Stimulated activated CD4-positive, alpha-beta T cell treated with anti-CD3 and anti-CD28 coated beads, Interleukin-4, amount 100 ng/mL, for 24 hours (primary cell): Measurements from ENCODE around the gene C17orf113.

Experiments
- DNase-seq: peaks from one replicate; pipeline ENCODE4 v3.0.0-alpha.2; 2020

The C17orf113 gene

DNA sequence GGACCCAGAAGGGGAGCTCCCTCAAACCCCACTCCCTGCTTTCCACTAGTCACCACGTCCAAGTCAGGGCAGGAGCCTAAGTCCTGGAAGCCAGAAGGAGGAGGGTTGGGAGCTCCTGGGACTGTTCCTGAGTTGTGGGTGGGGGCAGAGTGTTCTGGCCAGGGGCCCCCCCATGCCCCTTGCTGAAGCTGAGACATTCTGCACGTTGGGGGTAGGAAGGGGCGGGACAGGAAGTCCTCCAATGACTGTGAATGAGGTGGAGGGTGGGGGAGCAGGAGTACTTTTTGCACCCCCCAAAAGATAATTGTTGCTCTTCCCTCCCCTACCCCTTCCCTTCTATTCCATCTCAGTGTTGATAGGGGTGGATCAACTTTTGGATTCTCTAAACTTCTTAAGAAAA, 21.4 kb upstream of the C17orf113 start:
- no peak for DNase-seq

DNA sequence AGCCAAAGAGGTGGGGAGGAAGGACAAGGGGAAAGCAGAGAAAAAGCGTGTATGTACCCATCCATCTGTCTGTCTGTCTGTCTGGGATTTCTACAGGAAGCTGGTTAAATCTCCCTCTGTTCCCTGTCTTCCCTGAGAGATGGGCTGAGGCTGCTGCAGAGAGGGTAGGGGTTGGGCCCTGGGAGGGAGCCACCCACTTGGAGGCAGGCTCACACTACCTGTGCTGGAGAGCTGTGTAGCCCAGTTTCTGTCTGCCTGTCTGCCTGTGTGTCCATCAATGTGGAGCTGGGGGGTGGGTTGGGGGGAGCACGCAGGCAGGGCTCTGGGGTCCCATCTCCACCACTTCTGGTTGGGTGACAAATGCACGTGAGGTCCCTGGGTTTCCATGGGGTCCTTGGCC, 18.6 kb upstream of the C17orf113 start:
- DNase-seq, result no peak

DNA sequence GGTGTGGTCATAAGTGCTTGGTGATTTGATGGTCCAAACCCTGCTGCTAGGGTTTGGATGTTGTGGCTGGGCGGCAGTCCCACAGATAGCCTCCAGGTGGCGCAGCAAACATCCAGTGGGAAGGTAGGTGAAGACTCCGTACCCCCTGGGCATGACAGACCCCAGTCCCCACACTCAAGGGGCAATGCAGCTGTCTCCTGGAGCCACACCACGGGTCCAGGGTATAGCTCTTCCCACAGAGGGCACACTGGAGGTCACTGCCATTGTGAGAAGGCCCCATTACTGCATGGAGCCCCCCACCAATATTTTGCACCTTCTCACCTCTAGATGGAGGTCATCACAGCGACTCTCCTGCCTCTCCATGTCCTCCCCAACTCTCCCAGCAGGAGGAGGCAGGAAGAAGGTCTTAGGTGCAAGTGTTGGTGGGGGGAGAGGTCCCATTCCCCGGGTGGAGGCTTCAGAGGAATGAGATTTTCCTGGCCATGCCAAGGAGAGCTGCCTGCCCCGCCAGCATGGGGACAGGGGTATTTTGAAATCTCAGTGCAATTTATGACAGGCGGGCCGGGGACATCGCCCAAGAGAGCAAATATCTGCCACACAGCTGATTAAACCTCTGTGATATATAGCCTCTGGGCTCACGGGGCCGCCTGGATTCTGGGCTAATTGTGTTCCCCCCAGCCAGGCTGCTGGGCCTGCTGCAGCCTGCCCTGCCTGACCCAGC, 17.1 kb upstream of the C17orf113 start:
- DNase-seq, result peak; percentile 74

DNA sequence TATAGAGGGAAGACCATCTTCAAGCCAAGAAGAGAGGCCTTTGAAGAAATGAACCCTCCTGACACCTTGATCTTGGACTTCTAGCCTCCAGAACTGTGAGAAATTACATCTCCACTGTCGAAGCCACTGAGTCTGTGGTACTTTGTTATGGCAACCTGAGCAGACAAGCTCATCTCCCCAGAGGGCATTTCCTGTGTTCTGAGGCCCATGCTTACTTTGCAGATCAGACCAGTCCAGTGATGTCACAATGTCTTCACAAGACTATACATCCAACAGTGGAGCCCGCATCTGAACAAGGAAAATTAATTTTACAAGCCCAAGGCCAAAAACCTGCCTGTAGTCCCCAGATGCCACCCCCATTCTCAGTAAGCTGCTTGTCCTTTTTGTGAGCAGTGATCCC, 14.8 kb upstream of the C17orf113 start:
- DNase-seq, result no peak

DNA sequence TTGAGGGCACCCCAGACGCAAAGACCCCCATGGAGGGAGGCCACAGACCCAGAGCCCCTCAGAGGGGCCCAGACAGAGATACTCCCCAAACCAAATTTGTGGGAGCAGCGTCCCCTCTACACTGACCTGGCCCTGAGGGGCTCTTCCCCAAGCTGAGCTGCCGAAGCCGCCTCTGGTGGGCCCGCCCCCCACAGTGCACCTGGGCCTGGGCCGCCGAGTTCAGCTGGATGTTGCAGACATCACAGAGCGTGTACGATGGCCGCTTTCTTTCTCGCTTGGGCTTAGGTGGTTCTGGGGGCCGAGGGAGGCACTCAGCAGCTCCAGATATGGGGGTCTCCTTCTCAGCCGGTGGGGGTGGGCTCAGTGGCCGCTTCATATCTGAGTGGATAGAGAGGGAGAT, 12.3 kb upstream of the C17orf113 start:
- DNase-seq, result no peak

DNA sequence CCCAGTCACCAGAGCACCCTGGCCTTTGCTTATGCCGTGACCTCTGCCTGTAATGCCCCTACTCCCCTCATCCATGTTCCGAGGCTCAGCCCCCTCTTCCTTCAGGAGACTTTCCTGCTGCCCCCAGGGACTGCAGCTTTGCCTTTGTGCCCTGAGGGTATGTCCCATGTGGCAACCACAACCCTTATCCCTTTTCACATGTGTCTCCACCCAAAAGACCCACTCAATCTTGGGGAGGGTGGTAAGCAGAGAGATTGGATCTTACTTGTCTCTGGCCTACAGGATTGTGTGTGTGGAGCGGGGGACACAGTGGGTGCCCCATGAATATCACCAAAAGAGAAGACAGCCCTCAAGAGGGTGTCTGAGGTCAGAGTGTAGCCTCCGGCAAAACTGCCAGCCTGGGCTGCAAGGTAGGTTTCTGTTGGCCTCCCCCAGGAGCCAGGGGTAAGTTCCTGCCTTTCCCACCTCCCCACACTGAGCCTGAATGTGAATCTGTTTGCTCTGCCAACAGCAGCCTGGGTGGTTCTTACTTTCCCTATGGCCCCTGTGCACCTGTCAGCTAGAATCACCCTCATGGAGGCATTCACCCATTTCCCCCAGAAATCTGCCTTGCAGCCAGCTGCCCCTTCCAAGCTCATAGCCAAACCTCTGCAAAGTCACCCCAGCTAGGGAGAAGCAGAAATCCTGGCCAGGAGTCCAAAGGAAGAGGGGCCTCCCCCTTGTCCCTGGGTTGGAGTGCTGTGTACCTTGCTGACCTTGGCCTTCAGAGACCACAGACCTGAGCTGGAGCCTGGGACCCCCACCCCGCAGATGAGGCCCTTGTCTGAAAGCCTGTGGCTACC, 11.5 kb upstream of the C17orf113 start:
- no peak for DNase-seq

DNA sequence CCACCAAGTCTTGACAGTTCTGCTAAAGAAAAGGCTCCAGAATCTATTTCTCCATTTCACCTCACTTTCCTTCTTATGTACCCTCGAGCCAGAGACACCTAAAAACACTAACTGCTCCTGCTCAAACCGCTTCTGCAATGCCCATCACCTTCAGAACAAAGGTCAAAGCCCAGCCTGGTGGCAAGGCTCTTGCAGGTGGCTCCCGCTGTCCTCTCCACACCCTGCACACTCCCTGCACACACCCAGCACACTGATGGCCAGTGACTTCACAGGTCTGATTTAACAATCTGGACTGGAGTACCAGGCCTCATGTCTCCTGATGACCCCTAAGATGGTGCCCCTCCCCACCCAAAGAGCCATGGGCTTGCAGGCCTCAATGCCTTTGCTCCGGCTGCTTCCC, 9.8 kb upstream of the C17orf113 start:
- no peak for DNase-seq

DNA sequence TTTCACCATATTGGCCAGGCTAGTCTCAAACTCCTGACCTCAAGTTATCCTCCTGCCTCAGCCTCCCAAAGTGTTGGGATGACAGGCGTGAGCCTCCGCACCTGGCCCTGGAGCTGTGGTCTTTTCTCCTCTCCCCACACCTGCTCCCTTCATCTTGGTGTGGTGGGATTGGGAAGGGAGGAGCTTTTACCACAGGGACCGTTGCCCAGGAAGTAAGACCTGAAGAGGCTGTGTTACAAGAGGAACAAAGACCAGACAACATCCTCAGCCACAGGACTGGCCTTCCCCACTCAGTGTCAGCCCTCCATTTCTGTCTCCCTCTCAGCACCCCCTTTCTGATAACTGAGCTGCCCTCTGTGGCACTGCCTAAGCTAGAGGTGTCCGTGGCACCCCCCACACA, 9.4 kb upstream of the C17orf113 start:
- no peak for DNase-seq

DNA sequence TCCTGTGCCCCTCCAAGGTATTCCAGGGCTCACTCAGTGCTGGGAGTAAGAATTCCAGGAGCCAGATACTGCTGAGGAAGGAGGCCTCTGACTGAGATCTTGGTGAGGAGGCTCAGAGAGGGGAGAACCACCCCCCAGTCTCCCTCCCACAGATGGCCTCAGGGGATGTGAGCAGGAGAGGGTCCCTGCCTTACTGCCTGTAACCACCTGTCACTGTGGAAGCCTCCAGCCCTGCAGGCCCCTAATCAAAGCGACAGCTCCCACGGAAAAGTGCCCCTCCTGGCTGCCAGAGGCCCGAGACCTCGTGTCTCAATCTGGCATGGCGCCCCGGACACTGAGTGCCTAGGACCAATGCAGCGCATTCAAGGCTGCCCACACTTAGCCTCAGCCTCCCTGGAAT, 7.7 kb upstream of the C17orf113 start:
- no peak for DNase-seq

DNA sequence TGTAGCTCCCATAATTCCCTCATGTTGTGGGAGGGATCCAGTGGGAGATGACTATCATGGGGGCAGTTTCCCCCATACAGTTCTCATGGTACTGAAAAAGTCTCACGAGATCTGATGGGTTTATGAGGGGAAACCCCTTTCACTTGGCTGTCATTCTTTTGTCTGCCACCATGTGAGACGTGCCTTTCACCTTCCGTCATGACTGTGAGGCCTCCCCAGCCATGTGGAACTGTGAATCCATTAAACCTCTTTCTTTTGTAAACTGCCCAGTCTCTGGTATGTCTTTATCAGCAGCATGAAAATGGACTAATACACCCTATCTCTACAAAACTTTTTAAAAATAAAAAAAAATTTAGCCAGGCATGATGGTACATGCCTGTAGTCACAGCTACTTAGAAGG, 6.2 kb upstream of the C17orf113 start:
- DNase-seq, result no peak

DNA sequence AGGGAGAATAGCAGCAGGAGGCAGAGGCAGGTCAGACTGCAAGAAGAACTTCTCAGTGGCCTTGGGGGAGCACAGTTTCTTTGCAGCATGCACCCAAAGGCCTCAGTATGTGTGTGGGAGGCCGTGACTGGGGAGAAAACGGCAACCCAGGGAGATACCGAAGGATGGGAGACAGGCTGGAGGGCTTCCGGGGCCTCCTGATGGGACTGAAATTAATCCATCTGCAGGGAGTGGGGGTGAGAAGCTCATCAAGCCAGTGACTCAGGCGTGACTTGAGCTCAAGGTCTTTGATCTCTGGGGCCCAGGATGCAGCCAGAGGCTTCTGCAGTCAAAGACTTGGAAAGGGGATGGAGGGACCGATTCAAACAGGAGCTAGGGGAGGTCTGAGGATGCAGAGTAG, 5.1 kb upstream of the C17orf113 start:
- no peak for DNase-seq

DNA sequence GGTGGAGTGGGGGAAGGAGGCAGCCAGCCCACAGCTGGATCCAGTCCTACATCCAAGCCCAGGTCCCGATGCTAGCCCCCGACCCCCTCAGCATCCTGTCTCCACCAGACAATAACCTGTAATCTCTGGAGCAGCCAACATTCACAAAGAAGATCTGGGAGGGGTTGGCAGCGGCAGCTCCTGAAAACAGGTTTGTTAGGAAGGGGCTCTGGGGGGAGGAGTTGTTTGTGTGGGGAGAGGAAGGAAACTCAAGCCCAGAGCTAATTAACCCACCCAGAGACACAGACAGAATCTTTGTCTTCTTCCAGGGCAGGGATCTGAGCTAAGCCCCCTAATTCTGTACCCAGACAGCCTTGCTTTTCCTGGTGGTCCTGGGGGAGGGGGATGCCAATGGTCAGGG, 4.6 kb upstream of the C17orf113 start:
- DNase-seq, result no peak

DNA sequence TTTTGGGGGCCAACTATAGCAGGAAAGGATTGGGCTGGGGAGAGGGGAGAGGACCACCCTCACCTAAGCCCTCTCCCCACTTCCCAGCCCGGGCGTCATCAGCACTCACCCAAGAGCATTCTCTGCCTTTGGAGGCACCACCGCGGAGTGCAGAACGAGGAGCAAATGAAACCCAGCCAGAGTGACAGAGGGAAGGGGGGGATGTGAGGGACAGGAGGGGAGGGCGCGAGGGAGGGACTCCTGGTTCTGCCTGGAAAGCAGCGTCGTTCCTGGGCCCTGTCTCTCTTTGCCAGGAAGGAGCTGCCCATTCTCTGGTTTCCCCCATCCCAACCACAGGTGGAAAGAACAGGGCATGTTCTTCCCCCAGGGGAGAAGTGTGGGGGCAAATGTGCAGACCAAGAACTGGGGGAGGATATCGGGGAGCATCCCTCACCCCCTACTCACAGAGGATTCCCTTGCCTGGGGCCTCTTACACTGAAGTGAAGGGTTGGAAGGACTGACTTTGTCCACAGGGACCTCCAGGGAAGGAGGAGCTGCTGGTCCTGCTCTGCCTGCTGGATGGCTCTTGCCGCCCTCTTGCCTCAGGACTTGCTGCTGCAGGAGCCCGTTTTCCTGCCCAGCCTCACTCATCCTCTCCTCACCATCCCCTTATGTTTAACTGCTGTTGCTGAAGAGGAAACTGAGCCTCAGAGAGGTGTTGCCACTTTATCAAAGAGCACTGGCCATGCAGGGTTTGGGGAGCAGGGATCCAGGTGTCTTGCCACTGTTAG, 3.5 kb upstream of the C17orf113 start:
- DNase-seq, result no peak

DNA sequence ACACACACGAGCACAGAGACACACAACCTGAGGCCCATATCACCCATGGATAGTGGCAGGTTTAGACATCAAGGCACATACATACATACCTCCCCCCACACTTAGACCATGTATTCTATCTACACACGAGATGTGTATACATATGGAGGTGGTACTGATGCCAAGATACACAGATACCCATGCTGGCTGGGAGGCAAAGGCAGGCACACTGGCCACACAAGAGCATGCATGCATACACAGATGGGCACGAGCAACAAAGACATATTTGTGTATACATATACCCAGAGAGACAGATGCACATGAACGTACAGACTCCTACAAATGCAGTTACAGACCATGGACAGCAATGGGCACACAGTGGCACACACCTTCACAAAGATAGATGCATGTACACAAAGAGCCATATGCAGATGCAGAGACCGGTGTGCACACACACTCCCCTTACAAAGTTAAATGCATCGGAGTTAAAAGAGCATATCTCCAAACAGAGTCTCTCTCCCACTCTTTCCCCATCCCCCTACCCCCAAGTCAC, 2.0 kb upstream of the C17orf113 start:
- DNase-seq, result no peak

DNA sequence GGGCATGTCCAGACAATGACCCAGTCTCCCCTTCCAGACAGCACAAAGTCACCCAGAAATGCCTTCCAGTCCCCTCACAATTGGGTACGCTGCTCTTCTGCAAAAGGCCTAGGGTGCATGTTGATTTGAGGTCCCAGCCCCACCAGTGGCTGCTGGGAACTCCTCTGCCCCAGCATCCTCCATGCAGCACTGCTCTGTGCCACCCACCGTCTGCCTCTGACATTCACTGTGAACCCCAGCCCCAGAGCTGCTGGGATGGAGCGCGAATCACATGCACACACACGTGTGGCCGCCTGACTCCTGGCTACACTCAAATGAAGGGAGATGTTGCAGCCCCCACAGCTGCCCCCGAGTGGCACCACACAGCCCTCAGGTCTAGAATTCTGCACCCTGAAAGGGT, 1.2 kb upstream of the C17orf113 start:
- DNase-seq, result no peak

DNA sequence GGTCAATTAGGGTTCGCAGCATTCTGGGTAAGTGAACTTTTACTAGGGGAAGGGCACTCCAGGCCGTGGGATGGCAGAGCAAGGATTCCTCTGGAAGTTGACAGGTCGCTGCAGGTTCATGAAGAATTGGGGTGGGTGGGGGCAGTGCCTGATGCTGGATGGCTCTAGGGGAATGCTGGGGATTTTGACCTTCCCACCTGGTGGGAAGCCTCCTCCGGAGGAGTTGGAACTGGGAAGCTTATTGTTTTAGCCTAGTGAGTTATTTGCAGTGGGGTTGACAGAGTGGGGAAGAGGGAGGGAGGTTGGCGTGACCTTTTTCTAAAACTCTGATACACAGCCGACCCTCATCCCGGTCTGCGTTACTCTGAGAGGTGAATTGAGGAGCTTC, 606 bp upstream of the C17orf113 start:
- no peak for DNase-seq

DNA sequence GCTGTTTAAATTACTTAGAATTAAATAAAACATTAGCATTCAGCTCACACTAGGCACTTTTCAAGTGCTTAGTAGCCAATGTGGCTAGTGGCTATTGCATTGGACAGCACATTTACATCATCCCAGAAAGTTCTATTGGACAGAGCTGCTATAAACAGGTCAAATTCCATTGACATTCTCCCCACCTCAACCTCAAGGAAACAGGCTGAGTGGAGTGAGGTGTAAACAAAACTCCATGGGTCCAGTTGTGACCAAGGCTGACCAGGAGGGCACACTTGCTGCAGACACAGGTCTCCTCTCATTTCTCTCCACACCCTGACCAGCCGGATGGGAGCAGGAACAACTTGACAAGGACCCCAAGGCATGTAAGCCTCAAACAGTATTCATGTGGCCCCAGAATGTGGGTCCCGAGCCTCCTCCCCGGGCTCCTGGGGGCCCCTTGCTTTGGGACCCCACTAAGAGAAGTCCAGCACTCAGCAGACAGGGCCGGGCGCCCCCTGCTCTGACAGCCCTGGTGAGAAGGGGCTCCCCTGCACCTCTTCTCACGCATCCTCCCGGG, 488 bp downstream of the C17orf113 start:
- no peak for DNase-seq

DNA sequence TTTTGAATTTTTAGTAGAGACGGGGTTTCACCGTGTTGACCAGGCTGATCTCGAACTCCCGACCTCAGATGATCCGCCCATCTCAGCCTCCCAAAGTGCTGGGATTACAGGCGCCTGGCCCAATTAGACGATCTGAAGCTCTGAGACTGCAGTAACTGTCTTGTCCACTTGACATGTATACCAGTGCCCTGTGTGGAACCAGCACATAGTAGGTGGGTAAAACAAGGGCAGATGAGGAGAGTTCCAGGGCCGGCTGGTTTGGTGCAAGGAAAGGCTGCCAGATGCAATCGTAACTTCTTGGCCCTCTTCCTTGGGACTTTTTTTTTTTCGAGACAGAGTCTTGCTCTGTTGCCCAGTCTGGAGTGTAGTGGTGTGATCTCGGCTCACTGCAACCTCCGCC, 3.1 kb downstream of the C17orf113 start:
- DNase-seq, result no peak

DNA sequence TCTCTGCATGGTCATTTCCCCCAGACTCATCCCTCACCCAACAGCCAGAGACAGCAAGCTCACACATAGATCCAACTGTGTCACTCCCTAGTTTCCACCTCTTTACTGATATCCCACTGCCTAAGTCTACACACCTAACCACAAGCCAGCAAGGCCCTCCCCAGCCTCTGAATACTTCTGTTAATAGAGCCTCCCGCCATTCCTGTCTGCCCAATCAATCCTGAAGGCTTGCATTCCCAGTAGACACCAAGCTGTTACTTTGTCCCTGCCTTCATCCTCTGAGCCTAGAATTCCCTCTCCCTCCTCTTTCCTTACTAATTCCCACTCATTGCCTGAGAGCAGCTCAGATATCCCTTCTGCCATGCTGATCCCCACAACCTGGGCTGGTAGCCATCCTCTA, 4.7 kb downstream of the C17orf113 start:
- no peak for DNase-seq

DNA sequence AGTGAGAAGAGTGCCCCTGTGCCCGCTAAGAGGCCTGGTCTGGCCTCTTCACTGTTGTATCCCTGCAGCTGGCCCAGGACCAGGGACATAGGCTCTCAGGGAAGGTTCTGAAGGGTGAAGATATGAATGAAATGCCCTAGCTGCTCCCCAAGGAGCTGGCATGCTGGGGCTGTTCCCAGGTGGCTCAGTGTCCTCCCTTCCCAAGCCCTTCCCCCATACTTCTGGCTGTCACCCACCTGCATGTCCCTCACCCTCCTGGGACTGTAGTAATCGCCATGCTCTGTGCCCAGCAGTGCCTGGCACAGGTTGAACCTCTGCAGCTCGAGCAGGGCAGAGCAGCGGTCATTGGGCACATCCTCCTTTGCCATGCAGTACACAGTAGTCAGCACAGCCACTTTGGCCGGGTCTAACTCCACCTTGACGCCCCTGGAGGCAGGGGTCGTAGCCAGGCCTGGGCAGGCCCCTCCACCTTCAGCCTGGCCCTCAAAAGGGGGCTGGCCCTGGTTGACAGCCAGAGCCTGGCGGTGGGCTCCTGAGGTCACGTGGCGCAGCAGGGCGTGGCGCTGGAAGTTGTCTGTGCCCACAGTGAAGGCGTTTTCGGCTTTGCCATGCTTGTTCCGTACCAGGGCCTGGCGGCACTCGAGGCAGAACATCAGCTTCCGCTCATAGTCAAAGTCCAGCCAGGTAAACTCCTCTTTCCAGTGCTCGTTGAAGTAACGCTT, 7.6 kb downstream of the C17orf113 start:
- DNase-seq, result no peak

DNA sequence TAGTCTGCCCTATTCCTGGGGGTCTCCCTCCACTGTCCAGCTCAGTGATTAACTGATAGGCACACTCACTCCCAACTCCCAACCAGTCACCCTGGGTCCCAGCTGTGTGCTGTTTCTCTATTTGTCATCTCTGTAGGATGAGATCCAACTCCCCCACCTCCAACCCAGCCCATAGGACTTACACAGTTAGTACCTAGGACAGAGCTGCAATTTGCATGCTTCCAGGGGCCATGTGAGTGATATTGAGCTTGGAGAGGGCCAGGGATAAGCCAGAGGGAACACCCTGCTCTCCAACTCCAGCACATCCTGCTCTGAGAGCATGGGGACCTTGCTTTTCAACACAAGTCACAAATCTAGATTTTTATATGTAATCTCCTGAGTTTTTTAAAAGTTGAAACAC, 8.8 kb downstream of the C17orf113 start:
- DNase-seq, result no peak

DNA sequence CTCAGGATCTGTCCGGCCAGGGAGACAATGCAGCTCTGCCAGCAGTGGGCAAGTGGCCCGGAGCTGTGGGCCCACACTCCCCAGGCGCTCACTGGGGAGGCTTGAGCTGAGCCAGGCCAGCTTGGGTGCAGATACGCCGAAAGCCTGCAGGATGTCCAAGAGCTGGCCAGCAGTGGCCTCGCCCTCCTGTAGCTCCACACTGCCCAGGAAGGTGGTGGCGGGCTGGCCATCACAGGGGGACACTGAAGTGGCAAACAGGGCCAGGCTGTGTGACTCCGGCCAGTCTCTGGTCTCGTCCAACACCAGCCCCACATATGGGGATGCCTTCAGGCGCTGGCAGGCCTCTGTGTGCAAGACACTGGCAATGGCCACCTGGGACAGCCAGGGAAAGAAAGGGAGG, 9.6 kb downstream of the C17orf113 start:
- DNase-seq, result no peak
